GM18907 (cell line): ENCODE results near the gene ATP5MC2.
"Not testable (repeated sequence)": the region's sequence is repeated elsewhere in the genome, so short reads cannot be mapped to it uniquely, and the experiment has no call there.

Experiments
- ATAC-seq: cut with Tn5 transposase; IDR thresholded peaks from one replicate; pipeline ENCODE4 v1.9.1; 2021; ENCODE audit warnings: mild to moderate bottlenecking, moderate library complexity; ENCODE audit not compliant: unreplicated experiment

Gene ATP5MC2

GRCh38 chr12:53695152-53696145 is 19.6 kb upstream of the ATP5MC2 start:
- ATAC-seq: no peak

GRCh38 chr12:53694756-53695151 is 18.9 kb upstream of the ATP5MC2 start:
- no peak for ATAC-seq

- ATAC-seq: no peak
Observed at GRCh38 chr12:53688134-53688533, 12.3 kb upstream of the ATP5MC2 start.

GRCh38 chr12:53686436-53686835 is 10.6 kb upstream of the ATP5MC2 start:
- ATAC-seq: no peak

DNA sequence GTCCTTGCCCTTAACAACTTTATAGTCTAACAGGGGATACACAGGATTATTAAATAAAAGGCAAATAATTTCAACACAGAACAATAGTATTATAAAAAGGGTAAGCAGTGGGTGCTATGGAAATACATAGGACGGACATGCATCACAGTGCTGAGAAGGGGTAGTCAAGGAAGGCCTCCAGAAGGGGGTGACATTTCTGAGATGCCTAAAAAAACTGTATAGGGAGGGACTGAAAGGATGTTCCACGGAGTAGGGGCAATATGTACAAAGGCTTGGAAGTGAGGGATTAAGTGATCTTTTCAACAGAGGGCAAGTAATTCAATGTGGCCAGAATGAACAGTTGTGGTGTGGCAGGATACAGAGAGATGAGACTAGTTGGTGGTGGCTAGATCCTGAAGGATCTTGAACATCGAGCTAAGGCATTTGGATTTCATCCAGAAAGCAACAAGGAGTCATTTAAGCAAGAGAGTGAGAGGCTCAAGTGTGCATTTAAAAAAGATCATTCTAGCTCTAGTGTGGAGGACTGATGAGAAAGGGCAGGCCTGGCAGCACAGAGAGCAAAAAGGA is 8.9 kb upstream of the ATP5MC2 start:
- ATAC-seq: no peak

DNA sequence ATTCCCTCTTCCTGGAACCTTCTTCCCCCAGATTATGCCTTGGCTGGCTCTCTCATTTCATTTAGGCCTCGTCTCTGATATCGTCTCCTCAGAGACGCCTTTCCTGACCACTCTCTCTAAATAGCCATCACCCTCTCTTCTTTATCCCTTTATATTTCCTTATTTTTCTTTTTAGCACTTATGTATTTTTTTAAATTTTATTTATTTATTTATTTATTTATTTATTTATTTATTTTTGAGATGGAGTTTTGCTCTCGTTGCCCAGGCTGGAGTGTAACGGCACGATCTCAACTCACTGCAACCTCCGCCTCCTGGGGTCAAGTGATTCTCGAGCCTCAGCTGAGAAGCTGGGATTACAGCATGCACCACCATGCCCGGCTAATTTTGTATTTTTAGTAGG is 8.1 kb upstream of the ATP5MC2 start:
- no peak for ATAC-seq

DNA sequence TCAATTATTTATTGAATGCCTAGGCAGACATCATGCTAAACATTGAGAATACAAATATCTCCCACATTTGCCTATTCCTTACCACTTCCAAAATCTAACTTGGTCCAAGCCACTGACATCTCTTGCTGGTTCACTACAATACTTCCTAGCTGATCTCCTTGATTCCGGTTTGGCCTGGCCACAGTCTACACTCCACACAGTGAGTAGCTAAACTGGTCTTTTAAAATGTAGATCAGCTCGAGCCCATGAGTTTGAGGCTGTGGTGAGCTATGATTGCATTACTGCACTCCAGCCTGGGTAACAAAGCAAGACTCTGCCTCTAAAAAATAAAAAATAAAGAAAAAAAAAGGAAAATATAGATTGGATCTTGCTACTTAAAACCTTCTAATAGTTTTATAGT is 7.6 kb upstream of the ATP5MC2 start:
- no peak for ATAC-seq

- ATAC-seq: not testable (repeated sequence)
Observed at GRCh38 chr12:53680061-53680460, 4.2 kb upstream of the ATP5MC2 start.

DNA sequence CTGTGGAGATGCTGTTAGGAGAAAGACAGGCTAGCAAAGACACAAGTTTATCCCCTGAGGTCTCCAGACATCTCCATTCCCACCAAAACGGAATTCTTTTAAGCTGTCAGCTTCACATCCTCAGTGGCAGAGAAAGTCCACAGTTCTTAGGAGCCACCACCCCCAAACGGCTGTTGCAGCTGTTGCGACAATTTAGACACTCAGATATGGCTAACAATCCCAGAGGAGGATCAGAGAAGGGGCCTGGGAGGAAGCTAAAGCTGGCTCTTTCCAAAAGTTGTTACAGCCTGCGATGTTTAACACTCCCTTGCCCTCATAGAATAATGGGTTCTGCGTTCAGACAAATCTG is 1.9 kb upstream of the ATP5MC2 start:
- ATAC-seq: no peak

DNA sequence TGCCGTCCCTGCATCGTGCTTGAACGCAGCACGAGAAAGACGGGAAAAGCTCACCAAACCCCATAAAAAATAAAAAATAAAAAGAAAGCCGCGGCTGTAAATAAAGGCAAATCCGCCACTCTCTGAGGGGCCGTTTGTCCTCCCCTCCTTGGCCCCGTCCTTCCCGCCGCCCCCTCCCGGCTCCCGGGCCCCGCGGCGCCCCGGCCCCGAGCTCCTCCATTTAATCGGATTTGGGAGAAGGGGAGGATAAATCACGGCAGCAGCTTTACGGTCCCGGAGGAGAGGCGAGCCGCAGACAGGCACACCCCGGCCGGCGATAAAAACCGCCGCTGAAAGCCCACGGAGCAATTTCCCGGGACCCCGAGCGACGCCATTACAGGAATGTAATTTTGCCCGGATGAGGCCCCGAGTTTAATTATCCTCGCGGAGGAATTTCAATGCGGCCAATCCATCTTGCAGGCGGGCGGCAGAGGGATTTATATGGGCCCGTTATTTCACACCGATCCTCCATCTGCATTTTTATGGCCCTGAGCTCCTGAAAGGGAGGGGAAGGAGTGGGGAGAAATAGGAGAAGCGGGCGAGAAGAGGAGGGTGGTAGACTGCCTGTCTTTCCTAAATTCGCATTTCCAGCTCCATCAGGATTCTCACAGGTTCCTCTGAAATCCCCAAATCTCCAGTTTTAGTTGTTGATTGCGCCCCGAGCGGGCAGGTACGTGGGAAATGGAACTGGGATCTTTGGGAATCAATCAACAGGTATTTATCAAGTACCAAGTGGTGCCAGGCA is 1.3 kb upstream of the ATP5MC2 start:
- ATAC-seq: no peak

- no peak for ATAC-seq
Observed at GRCh38 chr12:53676656-53677015, 753 bp upstream of the ATP5MC2 start.

- ATAC-seq: no peak
Observed at GRCh38 chr12:53674977-53675700, 744 bp downstream of the ATP5MC2 start.

DNA sequence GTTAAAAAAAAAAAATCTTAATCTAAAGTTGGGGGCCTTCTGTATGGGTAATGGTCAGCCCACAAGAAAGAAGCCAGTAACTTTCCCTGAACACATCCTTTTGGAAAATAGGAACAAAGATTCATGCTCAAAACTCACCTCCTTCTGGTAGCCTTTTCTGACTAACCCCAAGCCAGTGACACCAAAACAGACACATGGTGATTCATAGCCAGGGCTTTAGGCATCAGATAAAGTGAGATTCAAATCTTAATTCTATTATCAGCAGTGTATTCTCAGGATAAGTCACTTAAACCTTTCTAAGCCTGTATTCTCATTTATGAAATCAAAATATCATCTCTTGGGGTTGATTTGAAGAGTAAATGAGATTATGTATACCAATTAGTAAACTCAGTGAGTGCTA is 4.9 kb downstream of the ATP5MC2 start:
- no peak for ATAC-seq

- ATAC-seq: no peak
Observed at GRCh38 chr12:53670308-53670707, 5.6 kb downstream of the ATP5MC2 start.

DNA sequence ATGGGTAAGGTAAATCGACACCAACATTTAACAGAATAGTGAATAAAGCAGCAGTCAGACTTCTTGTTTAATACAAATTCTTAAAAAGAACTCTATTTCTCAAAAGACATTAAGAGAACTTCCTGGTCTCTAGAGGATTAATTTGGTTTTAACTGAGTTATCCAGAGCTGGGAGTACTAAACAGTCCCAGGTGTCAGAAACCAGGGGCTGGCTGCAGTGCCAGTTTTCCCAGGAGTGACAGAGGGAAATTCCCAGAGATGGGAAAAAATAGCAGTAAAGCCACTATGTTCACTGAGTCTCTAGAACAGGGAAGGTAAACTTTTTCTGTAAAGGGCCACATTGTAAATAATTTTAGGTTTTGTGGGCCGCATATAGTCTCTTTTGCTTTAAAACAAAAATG is 8.8 kb downstream of the ATP5MC2 start:
- no peak for ATAC-seq

- ATAC-seq: no peak
Observed at GRCh38 chr12:53664936-53665335, 10.9 kb downstream of the ATP5MC2 start.

GRCh38 chr12:53664191-53664590 is 11.7 kb downstream of the ATP5MC2 start:
- no peak for ATAC-seq

DNA sequence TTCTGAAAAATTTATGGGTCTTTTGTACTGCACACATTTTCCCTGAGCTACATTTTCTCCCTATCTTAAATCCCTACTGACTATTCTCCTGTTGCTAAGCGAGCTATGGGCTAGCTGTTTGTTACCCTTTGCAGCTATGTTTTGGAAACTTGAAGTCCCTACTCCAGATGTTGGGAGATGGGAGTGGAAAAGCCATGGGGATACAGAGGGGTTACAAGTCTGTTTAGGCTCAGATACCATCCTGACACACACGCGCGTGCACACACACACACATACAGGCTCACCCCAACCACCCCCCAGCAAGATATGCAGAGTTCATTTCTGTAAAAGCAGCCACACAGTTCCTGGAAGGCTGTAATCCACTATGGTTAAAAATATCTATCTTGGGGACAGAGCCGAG is 15.8 kb downstream of the ATP5MC2 start:
- no peak for ATAC-seq

DNA sequence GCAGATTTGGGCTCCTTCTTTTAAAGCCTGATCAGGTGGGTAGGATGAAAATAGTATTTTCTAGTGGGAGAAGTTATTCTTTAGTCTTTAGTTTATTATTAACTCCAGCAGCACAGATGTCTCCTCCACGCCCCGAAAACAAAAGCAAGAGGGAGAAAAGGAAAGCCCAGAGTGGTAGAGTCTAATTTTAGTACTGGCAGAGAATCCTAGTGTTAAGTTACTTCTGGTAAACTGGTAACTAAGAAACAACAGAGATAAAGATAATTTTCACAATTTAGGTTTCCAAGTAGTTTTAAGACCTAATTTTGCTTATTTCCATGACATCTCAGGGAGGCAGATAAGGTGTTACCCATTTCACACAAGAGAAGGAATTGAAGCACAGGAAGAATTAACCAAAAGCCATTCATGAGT is 16.3 kb downstream of the ATP5MC2 start:
- no peak for ATAC-seq

GRCh38 chr12:53659011-53659551 is 16.8 kb downstream of the ATP5MC2 start:
- ATAC-seq: no peak

DNA sequence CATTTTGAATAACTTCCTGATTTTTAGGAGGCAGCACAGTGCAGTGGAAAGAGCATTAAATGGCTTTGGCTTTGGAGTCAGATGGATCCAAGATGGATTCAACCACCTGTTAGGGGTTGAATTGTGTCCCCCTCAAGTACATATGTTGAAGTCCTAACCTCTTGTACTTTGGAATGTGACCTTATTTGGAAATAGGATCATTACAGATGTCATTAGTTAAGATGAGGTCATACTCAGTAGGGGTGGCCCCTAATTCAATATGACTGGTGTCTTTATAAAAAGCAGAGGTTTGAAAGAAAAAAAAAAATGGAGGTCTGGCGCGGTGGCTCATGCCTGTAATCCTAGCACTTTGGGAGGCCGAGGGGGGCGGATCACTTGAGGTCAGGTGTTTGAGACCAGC is 18.8 kb downstream of the ATP5MC2 start:
- no peak for ATAC-seq
